Hepatocyte (in vitro differentiated cells): Measurements from ENCODE around the gene ZNF385C. TPM values are rescaled to one million over a fixed set of nuclear protein-coding genes. Genes with fewer than 3 reads are reported as not detected.

Source experiments
- DNase-seq: peaks from one replicate; pipeline ENCODE4 v3.0.0-alpha.2; 2016; ENCODE audit warnings: low spot score
- H2AFZ ChIP-seq: fragments of 200-600 bp; sonication (generic); 2 replicates; pipeline ENCODE4 v1.6.0; 2016; ENCODE audit warnings: antibody characterized with exemption, mild to moderate bottlenecking
- H3K27ac ChIP-seq: fragments of 200-600 bp; sonication (generic); 2 replicates; pipeline ENCODE4 v1.5.1; 2016; ENCODE audit warnings: mild to moderate bottlenecking
- H3K27me3 ChIP-seq: fragments of 200-600 bp; sonication (generic); 2 replicates; pipeline ENCODE4 v1.6.1; 2016
- H3K36me3 ChIP-seq: fragments of 200-600 bp; sonication (generic); replicated peaks from 2 replicates; pipeline ENCODE4 v1.5.1; 2016; ENCODE audit warnings: low read depth; ENCODE audit not compliant: insufficient read depth
- H3K4me1 ChIP-seq: fragments of 200-600 bp; sonication (generic); 2 replicates; pipeline ENCODE4 v1.5.1; 2016; ENCODE audit warnings: mild to moderate bottlenecking, moderate library complexity; ENCODE audit not compliant: insufficient read depth
- H3K4me2 ChIP-seq: fragments of 200-600 bp; sonication (generic); 2 replicates; pipeline ENCODE4 v1.6.0; 2016
- H3K4me3 ChIP-seq: fragments of 200-600 bp; sonication (generic); 2 replicates; pipeline ENCODE4 v1.5.1; 2016; ENCODE audit warnings: mild to moderate bottlenecking
- H3K79me2 ChIP-seq: fragments of 200-600 bp; sonication (generic); 2 replicates; pipeline ENCODE4 v1.6.0; 2017; ENCODE audit warnings: mild to moderate bottlenecking
- H3K9me2 ChIP-seq: fragments of 200-600 bp; sonication (generic); replicated peaks from 2 replicates; pipeline ENCODE4 v1.6.0; 2017; ENCODE audit warnings: mild to moderate bottlenecking; ENCODE audit not compliant: insufficient read depth
- H3K9me3 ChIP-seq: fragments of 200-600 bp; sonication (generic); 2 replicates; pipeline ENCODE4 v1.5.1; 2016; ENCODE audit warnings: low read depth, mild to moderate bottlenecking
- H4K20me1 ChIP-seq: fragments of 200-600 bp; sonication (generic); 2 replicates; pipeline ENCODE4 v1.6.0; 2016; ENCODE audit warnings: mild to moderate bottlenecking; ENCODE audit not compliant: insufficient read depth, poor library complexity, severe bottlenecking
- CTCF ChIP-seq: fragments of 200-600 bp; sonication (generic); IDR thresholded peaks from 2 replicates; pipeline ENCODE4 v1.5.1; 2016; ENCODE audit warnings: antibody characterized with exemption, mild to moderate bottlenecking; ENCODE audit not compliant: poor library complexity
- EZH2 ChIP-seq: fragments of 200-600 bp; sonication (generic); IDR thresholded peaks from 2 replicates; pipeline ENCODE4 v1.6.1; 2016; ENCODE audit warnings: antibody characterized with exemption, mild to moderate bottlenecking, borderline replicate concordance
- EZH2phosphoT487 ChIP-seq: fragments of 200-600 bp; sonication (generic); IDR thresholded peaks from one replicate; pipeline ENCODE4 v1.6.1; 2018; ENCODE audit warnings: antibody characterized with exemption, mild to moderate bottlenecking, low read depth, moderate library complexity; ENCODE audit not compliant: unreplicated experiment, severe bottlenecking
- WGBS: methylation state at CpG from one replicate; pipeline ENCODE4 v1.1.6; 2016; ENCODE audit warnings: low lambda C conversion rate; ENCODE audit errors: missing lambda C conversion rate; 5-methylcytosine and 5-hydroxymethylcytosine counted together
- polyA plus RNA-seq: library from polyadenylated mRNA; unstranded; fragments of >200 nt; fragmentation: Nextera tagmentation; extraction: Ambion mirVana; gene quantifications from 2 replicates; pipeline ENCODE4 v1.2.1, GENCODE V29; 2016
- total RNA-seq: library from RNA; depleted of rRNA; stranded (reverse); fragments of >200 nt; gene quantifications from 2 replicates; pipeline ENCODE4 v1.2.3, GENCODE V29; 2014

Gene ZNF385C
- total and polyA plus RNA-seq, 2 experiments from 2014 or later: 0.45 to 0.63 TPM

GRCh38 chr17:42118545-42118944 lies 20.3 kb upstream of the ZNF385C start:
- 95% methylated on average over 2 of the region's 2 CpGs for WGBS
- DNase-seq: no peak
- Histone ChIP-seq H3K4me1 (peaks cover 7% of the 10 kb centered on the region), H3K27me3 (no peaks in the 10 kb centered on the region), H3K4me2 (no peak overlapping the region), H3K9me3 (no peaks in the 10 kb centered on the region), H4K20me1 (no peaks in the 10 kb centered on the region), H3K36me3 (no peaks in the 10 kb centered on the region), H3K9me2 (no peaks in the 10 kb centered on the region), H3K4me3 (no peak overlapping the region), H3K27ac (no peak overlapping the region), H2AFZ (no peak overlapping the region), H3K79me2 (no peaks in the 10 kb centered on the region)
- TF ChIP-seq EZH2: no peak
- TF ChIP-seq CTCF: peak; percentile 26

DNA sequence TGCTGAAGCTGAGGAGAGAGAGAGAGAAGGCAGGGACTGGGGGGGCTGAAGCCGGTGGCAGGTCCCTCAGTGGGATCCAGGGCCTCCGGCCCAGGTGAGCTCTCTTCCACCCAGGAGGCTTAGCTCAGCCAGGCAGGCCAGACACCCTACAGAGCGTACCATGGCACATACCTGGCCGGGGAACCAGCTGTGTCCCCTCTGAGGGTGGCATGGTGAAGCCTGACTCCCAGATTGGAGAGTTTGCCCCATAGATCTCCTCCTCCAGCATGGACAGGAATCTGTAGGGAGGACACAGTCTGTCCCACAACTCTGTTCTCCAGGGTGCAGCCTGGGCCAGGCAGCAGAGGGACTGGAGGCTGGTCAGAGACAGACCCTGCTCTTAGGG lies 19.8 kb upstream of the ZNF385C start:
- no peak overlapping the region for H3K27ac ChIP-seq
- DNase-seq: no peak
- no peaks in the 10 kb centered on the region for H3K9me2 ChIP-seq
- H3K9me3 ChIP-seq: no peaks in the 10 kb centered on the region
- H2AFZ ChIP-seq: no peak overlapping the region
- no peaks in the 10 kb centered on the region for H3K79me2 ChIP-seq
- H3K4me1 ChIP-seq: peaks cover 7% of the 10 kb centered on the region
- no peaks in the 10 kb centered on the region for H3K27me3 ChIP-seq
- H3K36me3 ChIP-seq: no peaks in the 10 kb centered on the region
- no peak overlapping the region for H3K4me3 ChIP-seq
- 97% methylated on average over 3 of the region's 4 CpGs for WGBS
- no peak overlapping the region for H3K4me2 ChIP-seq
- H4K20me1 ChIP-seq: no peaks in the 10 kb centered on the region
- TF ChIP-seq EZH2 (no peak), EZH2phosphoT487 (no peak), CTCF (no peak)

GRCh38 chr17:42117397-42118125 lies 19.3 kb upstream of the ZNF385C start:
- H3K9me2 ChIP-seq: no peaks in the 10 kb centered on the region
- no peak overlapping the region for H2AFZ ChIP-seq
- no peaks in the 10 kb centered on the region for H3K9me3 ChIP-seq
- H3K27me3 ChIP-seq: no peaks in the 10 kb centered on the region
- DNase-seq: no peak
- H3K4me3 ChIP-seq: no peak overlapping the region
- no peaks in the 10 kb centered on the region for H3K36me3 ChIP-seq
- no peak overlapping the region for H3K4me2 ChIP-seq
- no peaks in the 10 kb centered on the region for H4K20me1 ChIP-seq
- 92% methylated on average over 27 of the region's 30 CpGs for WGBS
- H3K79me2 ChIP-seq: no peaks in the 10 kb centered on the region
- no peak overlapping the region for H3K27ac ChIP-seq
- TF ChIP-seq EZH2 (no peak), EZH2phosphoT487 (no peak), CTCF (no peak)
- H3K4me1 ChIP-seq: peaks cover 7% of the 10 kb centered on the region
